ENCODE measurements around the gene ADM2. TPM values are rescaled to one million over a fixed set of nuclear protein-coding genes. Genes with fewer than 3 reads are reported as not detected.
A peak's percentile ranks its signal among the peaks of the same experiment; 100 is the strongest.

Gene ADM2
- total and polyA plus RNA-seq, 2 of the 13 experiments (the other 11 are each of a cell fraction or from before 2014, with no cell fraction given), result 1.2 to 3.0 TPM

GRCh38 chr22:50525104-50525857, 43.9 kb downstream of the ADM2 start, which contains the start of gene SCO2 (continued):
- TF ChIP-seq, protein P1, sequence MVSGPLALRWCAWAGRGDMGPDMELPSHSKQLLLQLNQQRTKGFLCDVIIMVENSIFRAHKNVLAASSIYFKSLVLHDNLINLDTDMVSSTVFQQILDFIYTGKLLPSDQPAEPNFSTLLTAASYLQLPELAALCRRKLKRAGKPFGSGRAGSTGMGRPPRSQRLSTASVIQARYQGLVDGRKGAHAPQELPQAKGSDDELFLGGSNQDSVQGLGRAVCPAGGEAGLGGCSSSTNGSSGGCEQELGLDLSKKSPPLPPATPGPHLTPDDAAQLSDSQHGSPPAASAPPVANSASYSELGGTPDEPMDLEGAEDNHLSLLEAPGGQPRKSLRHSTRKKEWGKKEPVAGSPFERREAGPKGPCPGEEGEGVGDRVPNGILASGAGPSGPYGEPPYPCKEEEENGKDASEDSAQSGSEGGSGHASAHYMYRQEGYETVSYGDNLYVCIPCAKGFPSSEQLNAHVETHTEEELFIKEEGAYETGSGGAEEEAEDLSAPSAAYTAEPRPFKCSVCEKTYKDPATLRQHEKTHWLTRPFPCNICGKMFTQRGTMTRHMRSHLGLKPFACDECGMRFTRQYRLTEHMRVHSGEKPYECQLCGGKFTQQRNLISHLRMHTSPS (CRISPR knock-in tag; IDR thresholded peaks at IDR 0.05; ENCODE audit: low read depth), result no peak
- TF ChIP-seq HNRNPL (IDR thresholded peaks at IDR 0.05; ENCODE audit: low read depth, low read length), result no peak
- TF ChIP-seq ZBTB40 (IDR thresholded peaks at IDR 0.05), result no peak
- no peak; the same call in 1 of the 2 replicates for TF ChIP-seq ZBTB40 (CRISPR knock-in tag; IDR thresholded peaks at IDR 0.05)
- TF ChIP-seq KLF15 (CRISPR knock-in tag; IDR thresholded peaks at IDR 0.05; ENCODE audit: borderline replicate concordance), result no peak
- peak; percentile 99 for TF ChIP-seq ZC3H13 (CRISPR knock-in tag; IDR thresholded peaks at IDR 0.05)
- TF ChIP-seq NFE2 (CRISPR knock-in tag; IDR thresholded peaks at IDR 0.05), result no peak
- no peak for TF ChIP-seq ZNF251 (CRISPR knock-in tag; IDR thresholded peaks at IDR 0.05)
- TF ChIP-seq ZNF24 (IDR thresholded peaks at IDR 0.05), result no peak
- no peak for TF ChIP-seq PHB2 (IDR thresholded peaks at IDR 0.05; ENCODE audit: partially characterized antibody)
- no peak for TF ChIP-seq NFIB (CRISPR knock-in tag; IDR thresholded peaks at IDR 0.05; ENCODE audit: borderline replicate concordance)
- no peak for TF ChIP-seq SNRNP70 (IDR thresholded peaks at IDR 0.05; ENCODE audit: low read depth, low read length)
- no peak; the same call in 1 of the 2 replicates for TF ChIP-seq REL (CRISPR knock-in tag; conservative IDR thresholded peaks at IDR 0.05)
- no peak; the same call in 1 of the 2 replicates for TF ChIP-seq KDM4B (CRISPR knock-in tag; IDR thresholded peaks at IDR 0.05)
- no peak; the same call in 1 of the 2 replicates for TF ChIP-seq ZNF784 (CRISPR knock-in tag; IDR thresholded peaks at IDR 0.05; ENCODE audit: borderline replicate concordance)
- TF ChIP-seq CENPT (CRISPR knock-in tag; IDR thresholded peaks at IDR 0.05; ENCODE audit: low read depth), result 0 out of 2 replicates have a peak, but pooled peaks have one; percentile 15
- TF ChIP-seq REPIN1 (CRISPR knock-in tag; IDR thresholded peaks at IDR 0.05; ENCODE audit: borderline replicate concordance, low read depth), result peak; percentile 71; the same call in 1 of the 2 replicates
- TF ChIP-seq ZFP90 (CRISPR knock-in tag; IDR thresholded peaks at IDR 0.05; ENCODE audit: borderline replicate concordance), result no peak

Data from HepG2 (cell line).